CD4-positive, alpha-beta T cell treated with Interleukin-17A for 4 hours (primary cell): ENCODE data around the gene COL2A1.

Source experiments
- DNase-seq: peaks from one replicate; pipeline ENCODE4 v3.0.0-alpha.2; 2020; ENCODE audit warnings: mixed read lengths

The COL2A1 gene

DNA sequence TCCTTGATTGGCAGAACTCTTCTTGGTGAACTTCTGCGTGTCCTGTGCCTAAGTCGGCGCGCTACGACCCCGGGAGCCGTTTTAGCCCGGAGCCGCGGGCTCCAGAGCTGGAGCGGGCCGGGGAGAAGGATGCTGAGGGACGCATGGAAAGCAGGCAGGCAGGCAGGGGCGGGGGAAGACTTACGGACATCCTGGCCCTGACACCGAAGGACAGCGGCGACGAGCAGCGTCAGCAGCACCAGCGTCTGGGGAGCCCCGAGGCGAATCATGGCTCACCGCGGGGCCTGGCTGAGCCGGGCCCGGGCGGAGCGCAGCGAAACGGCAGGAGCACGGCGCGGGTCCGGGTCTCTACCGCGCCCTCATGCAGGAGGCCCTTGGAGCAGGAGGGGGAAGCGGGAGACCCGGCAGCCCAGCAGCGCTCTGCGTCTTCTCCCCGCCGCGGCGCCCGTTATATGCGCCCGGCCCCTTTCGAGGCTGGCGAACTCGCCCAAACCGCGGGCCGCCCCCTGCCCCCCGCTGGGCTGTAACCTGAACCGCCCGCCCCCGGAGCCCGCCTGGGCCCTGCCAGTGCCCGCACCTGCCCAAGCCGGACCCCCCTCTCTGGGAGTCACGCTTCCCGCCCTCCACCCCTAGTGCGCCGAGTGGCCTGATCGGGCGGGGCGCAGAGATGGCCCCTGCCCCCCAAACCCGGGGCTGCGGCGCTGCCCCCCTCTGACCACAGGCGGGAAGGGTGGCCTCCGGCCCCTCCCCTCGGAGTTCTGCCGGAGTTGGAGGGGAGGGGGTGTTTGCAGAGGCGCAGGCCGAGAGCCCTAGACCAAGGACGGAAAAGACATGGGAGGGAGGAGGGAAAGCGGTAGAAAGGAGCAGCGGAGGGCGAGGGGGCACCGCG is at the start of gene COL2A1:
TSS of gene COL2A1 (minus strand) at position 424 of the 889 bp plus-strand sequence. CDS start at position 269, 155 bp downstream.
- peak; percentile 21 for DNase-seq

- DNase-seq: no peak
These were observed 49.6 kb upstream of the COL2A1 start for GRCh38 chr12:48053883-48054282.

DNA sequence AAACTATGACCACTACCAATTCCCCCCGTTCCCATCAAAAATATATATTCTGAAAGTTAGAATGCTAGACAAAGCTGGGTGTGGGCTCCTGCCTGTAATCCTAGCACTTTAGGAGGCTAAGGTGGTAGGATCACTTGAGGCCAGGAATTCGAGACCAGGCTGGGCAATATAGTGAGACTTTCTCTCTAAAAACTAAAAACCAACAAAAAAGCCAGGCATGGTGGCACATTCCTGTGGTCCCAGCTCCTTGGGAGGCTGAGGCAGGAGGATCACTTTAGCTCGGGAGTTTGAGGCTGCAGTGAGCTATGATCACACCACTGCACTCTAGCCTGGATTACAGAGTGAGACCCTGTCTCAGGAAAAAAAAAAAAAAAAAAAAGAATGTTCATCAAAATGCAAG is 48.8 kb upstream of the COL2A1 start:
- no peak for DNase-seq

GRCh38 chr12:48051681-48052080 is 47.4 kb upstream of the COL2A1 start:
- DNase-seq: no peak

- DNase-seq: no peak
These were observed 45.9 kb upstream of the COL2A1 start for GRCh38 chr12:48050174-48050573.

DNA sequence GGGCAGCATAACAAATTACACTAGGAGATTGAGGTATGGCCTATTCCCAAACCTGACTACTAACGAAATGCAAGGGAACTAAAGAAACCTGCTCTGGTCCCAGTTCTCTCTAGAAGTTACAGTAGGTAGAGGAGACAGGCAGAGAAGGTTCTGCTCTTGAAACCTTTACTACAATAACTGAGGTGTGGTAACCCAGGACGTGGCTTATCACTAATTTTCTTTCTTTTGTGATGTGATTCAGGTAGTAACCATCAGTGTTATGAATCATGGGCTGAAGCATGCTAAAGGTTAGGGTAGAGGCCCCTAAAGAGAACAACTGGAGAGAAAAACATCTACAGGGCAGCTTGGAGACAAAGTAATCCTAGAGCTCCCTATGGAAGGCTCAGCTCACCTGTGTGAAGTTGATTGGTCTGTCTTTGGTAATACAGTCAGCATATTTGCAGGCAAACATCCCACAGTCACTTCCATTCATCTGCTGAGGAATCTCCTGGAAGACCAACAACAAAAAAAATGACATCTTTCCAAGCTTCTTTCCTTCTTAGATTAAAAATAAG is 41.8 kb upstream of the COL2A1 start:
- DNase-seq: no peak

GRCh38 chr12:48045061-48045846 is 41.0 kb upstream of the COL2A1 start:
- DNase-seq: no peak

GRCh38 chr12:48044396-48044795 is 40.1 kb upstream of the COL2A1 start:
- no peak for DNase-seq

GRCh38 chr12:48043771-48044170 is 39.5 kb upstream of the COL2A1 start:
- no peak for DNase-seq

DNA sequence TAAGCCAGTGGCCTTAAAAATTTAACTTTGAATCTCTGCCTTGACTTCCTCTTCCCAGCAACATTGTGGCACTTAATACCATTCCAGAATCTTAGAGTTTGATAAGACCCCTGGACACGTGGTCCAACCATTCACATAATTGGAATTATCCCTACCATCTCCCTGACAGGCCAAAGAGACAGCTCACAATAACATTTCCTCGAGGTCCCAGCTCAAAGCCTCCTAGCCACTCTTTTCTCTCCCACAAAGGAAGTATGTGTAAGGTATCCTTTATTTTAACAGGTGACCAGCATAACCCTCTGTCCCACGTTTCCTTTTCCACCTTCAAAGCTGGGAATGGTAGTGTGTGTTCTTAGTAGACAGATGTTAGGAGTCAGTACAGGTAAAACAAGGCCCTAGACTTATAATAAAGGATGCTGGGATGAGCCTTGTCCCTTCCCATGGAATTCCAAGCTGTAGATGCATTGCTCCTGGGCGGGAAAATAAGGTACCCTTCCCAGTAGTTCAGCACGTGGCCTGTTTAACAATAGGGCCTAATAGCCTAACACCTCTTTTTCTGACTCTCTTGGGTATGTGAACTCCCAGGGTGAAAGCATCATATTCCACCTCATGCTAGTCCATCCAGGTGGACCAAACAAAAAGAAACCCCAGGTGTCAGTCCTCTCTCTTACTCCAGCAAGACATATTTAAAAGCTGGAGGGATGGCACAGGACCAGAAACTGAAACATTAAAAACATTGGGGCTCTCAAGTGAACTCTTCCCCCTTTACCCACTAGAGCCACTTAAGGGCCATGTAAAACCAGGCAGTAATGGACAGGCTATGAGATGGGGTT is 37.5 kb upstream of the COL2A1 start:
- DNase-seq: no peak

DNA sequence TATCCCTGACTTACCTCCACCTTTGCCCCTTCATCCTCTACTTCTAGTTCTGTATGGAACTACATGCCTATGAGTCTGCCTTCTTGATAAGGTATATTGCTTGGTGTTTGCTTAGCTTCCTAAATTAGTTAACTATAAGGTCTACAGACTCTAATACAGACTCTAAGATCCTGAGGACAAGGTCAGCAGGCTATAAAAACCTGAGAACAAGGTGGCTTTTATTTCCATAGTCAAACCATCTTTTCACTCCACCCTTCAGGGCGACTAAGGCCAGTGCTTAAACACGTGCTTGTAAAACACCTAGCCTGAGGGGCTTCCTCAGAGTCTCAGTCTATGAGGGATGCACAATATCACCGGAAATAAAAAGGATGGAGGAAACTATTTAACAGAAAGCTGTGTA is 36.1 kb upstream of the COL2A1 start:
- no peak for DNase-seq

GRCh38 chr12:48039151-48039550 is 34.9 kb upstream of the COL2A1 start:
- no peak for DNase-seq

GRCh38 chr12:48038085-48038484 is 33.8 kb upstream of the COL2A1 start:
- no peak for DNase-seq

DNA sequence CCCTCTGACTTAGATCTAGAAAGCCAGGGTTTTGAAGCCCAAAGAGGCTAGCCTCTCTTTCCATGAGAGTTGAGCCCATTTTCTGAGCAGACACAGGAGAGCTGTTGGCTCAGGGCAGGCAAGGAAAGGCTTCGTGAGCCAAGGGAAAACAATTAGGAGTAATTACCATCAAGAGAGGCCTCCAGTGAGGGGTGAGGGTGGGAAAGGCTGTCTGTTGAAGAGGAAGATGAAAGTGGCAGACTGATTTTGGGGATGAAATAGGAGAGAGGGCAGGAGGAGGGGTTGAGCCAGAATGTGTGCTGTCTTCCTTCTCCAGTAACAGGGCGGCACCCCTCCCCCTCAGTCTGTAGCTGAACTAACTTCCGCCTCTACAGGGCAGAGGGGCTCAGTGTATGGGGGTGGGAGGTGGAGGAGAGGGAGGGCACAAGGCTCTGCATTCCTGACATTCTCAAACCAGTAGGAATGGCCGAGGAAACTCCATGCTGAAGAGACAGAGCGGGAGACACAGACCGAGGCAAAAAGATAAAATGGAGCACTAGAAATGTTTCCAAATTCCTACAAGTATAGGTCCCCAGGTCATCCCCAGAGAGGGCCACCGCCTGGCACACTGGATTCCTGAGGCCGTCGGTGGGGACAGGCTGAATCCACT is 33.1 kb upstream of the COL2A1 start:
- DNase-seq: no peak

DNA sequence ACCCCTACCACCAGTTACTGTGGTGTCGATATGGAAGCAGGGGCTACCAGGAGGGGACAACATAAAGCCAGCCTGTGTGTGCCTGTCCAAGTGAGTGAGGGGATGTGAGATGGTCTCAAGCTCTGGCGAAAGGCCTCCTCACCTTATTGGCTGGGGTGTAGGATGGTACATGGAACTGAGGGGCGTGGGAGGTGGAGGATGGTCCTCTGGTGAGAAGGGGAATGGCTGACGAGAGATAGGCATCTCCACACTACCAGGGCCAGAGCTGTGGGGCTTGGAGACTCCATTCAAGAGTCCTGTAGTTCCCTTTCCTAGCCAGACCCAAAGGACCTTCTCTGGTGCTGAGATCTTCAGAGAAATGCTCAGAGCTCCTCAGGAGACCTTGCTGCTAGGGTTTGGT is 32.5 kb upstream of the COL2A1 start:
- DNase-seq: no peak

DNA sequence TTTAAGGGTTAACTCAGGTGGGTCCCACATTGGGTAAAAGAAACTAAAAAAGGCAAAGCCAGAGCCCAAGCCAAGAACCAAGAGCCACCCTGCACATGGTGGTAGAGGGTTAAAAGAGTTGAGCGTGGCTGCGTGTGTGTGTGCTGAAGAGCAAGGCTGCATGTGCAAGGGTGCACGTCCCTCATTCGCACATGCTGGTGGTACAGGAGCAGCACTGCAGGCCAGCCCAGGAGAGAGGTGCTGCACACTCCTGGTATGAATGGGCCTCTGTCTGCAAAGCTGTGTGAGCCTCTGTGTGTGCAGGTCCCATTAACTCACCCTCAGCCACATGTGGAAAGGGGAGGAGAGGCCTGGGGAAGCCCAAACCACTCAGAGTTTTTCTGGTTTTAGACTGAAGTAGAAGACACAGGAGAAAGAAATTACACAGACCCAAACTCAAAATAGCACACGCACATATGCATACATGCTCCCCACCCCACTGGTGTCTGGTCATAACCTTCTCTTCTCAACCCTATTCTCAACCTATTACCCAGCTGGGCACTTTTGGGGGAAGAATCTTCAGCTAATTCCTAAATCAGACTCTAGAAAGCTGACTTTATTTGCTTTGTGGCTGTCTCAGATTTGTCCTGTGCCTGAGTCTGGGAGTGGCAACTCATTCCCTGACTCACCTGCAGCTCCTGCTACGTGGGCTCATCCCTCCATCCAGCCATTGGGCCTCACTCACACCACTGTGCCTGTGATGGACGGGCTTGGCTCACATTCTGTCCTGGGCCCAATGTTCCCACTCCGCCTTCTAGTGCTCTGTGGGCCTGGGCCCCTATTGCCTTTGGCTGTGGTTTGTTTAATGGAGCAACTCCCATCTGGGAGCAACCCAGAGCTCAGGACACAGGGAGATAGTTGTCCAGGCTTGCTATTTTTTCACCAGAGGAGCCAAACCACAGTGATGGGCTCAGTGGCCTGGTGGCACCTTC is 30.8 kb upstream of the COL2A1 start:
- no peak for DNase-seq

DNA sequence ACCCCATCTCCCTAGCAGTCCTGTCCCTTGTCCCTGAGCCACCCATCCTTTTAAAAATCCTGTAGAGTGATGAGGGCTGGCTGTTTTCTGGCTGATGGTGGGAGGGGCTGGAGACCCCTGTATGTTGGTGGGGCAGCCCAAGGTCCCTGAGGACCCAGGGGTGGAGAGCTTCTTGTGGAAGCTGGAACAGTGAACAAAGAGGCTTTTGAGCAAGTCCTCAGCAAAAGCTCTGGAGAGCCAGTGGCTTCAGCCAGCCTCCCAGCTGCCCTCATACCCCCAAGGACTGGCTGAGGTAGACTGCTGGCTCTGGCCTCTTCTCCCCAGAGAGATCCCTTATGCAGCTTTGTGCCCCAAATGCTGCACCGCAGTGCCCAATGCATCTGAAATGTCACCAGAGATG is 29.2 kb upstream of the COL2A1 start:
- DNase-seq: no peak

GRCh38 chr12:48032597-48032996 is 28.3 kb upstream of the COL2A1 start:
- DNase-seq: no peak

GRCh38 chr12:48031135-48031960 is 27.1 kb upstream of the COL2A1 start:
- DNase-seq: no peak

DNA sequence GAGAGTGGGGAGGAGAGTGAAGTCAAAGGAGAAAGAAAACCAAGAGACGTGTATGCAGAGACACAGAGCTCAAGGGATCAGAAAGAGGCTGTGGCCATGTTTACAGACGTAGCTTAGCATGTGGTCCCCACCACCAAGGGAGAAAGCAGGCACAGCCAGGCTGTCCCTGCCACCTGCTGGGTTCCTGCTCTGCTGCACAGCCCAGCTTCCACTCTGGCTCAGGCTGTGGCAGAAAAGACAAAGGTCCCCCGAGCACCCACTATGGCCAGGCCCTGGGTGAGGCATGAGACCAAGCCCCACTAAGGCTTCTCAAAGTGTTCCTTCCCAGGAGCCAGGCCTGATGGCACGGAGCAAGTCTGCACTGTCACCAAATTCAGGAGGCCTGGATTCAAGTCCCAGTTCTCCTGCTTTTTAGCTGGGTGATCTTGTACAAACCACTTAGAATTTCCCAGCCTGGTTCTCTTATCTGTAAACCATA is 25.9 kb upstream of the COL2A1 start:
- no peak for DNase-seq
